DND-41 (cell line): ENCODE results near the gene BEND3.
A peak's percentile ranks its signal among the peaks of the same experiment; 100 is the strongest.

Experiments
- ATAC-seq: fragments of 200-7000 bp; cut with Tn5 transposase; 3 replicates; pipeline ENCODE4 v1.9.1; 2021; ENCODE audit warnings: low read depth; ENCODE audit not compliant: insufficient read depth
- DNase-seq: peaks from one replicate; pipeline ENCODE4 v3.0.0-alpha.2; 2020
- H2AFZ ChIP-seq: 2 replicates; pipeline ENCODE4 v1.6.0; 2012; ENCODE audit warnings: low read depth, low read length
- H3K27ac ChIP-seq: 2 replicates; pipeline ENCODE4 v1.5.1; 2012; ENCODE audit warnings: low read length, inconsistent platforms
- H3K27me3 ChIP-seq: fragments of 200-600 bp; sonication (generic); 2 replicates; pipeline ENCODE4 v1.6.0; 2012; ENCODE audit warnings: low read length, mild to moderate bottlenecking, inconsistent platforms; ENCODE audit not compliant: insufficient read depth, poor library complexity
- H3K36me3 ChIP-seq: 2 replicates; pipeline ENCODE4 v1.5.1; 2012; ENCODE audit warnings: low read length, inconsistent platforms; ENCODE audit not compliant: insufficient read depth
- H3K4me1 ChIP-seq: 2 replicates; pipeline ENCODE4 v1.5.1; 2012; ENCODE audit warnings: mild to moderate bottlenecking, low read length; ENCODE audit not compliant: insufficient read depth
- H3K4me2 ChIP-seq: 2 replicates; pipeline ENCODE4 v1.6.0; 2012; ENCODE audit warnings: mild to moderate bottlenecking, moderate library complexity, low read length, inconsistent platforms; ENCODE audit not compliant: insufficient read depth
- H3K4me3 ChIP-seq, 2 experiments: fragments of 200-600 bp in 1 of 2; shearing (Covaris generic) in 1 of 2; 2 replicates each; pipeline ENCODE4 v1.5.1; 2012 to 2016; ENCODE audit warnings: inconsistent platforms in 2 of 2, low read length in 2 of 2, mild to moderate bottlenecking in 2 of 2, low read depth in 1 of 2, moderate library complexity in 1 of 2
- H3K79me2 ChIP-seq: 2 replicates; pipeline ENCODE4 v1.6.0; 2012; ENCODE audit warnings: low read length, inconsistent platforms; ENCODE audit not compliant: insufficient read depth
- H3K9ac ChIP-seq: 2 replicates; pipeline ENCODE4 v1.6.0; 2012; ENCODE audit warnings: low read depth, mild to moderate bottlenecking, inconsistent platforms, low read length, moderate library complexity
- H3K9me3 ChIP-seq: 2 replicates; pipeline ENCODE4 v1.5.1; 2012; ENCODE audit warnings: low read length, moderate library complexity, mild to moderate bottlenecking, inconsistent platforms; ENCODE audit not compliant: insufficient read depth, severe bottlenecking
- H4K20me1 ChIP-seq: 2 replicates; pipeline ENCODE4 v1.6.0; 2012; ENCODE audit warnings: low read length; ENCODE audit not compliant: insufficient read depth
- EZH2 ChIP-seq: IDR thresholded peaks from 3 replicates; pipeline ENCODE4 v1.6.1; 2012; ENCODE audit warnings: borderline replicate concordance, low read depth, mild to moderate bottlenecking, moderate library complexity, low read length, inconsistent platforms; ENCODE audit not compliant: severe bottlenecking
- TF ChIP-seq, protein P1 (sequence below): IDR thresholded peaks from 2 replicates; pipeline ENCODE4 v1.5.1; 2012; ENCODE audit warnings: borderline replicate concordance, low read length, moderate library complexity, mild to moderate bottlenecking; ENCODE audit not compliant: poor library complexity, severe bottlenecking; ENCODE audit errors: extremely low read depth

Gene BEND3

DNA sequence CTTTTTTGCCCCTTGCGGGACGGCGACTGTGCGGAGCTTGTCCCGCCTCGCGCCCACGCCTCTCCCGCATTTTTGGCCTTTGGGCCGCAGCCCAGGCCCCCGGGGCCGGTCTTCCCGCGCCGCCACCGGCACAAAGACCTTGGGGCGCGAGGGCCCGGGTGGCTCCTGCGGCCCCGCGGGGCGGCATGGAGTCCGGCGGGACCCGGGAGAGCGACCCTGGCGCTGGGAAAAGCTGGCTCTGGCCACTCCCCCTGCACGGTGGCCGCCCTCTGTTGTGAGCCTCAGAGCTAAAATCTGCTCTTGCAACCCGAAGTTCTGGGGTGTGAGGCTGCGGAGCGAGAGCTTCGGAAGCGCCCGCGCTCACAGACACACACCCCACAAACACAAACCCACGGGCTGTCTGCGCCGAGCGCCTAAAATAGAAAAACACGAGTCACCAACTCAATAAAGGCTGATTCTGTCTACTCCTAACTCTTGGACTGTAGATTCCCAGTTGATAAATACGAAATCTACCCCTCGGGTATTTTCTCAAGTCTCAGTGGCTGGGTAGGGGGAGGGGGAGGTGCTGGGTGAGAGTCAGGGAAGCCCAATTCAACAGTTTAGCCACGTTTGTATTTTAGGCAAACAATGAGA, 496 bp upstream of the BEND3 start:
- peak; percentile 53 for ATAC-seq
- peak overlapping the region; percentile 35; the same call in 1 of the 2 replicates for H3K27ac ChIP-seq
- H3K9me3 ChIP-seq, result no peaks in the 10 kb centered on the region
- peak overlapping the region; percentile 96 for H3K4me2 ChIP-seq
- no peaks in the 10 kb centered on the region for H3K36me3 ChIP-seq
- peaks cover 30% of the 10 kb centered on the region for H3K79me2 ChIP-seq
- DNase-seq, result peak; percentile 56
- peak overlapping the region; percentile 37 to 60; a peak in 3 of 4 replicates for H3K4me3 ChIP-seq
- H2AFZ ChIP-seq, result peak overlapping the region; percentile 92
- H4K20me1 ChIP-seq, result no peaks in the 10 kb centered on the region
- peak overlapping the region; percentile 60 for H3K9ac ChIP-seq
- peak; percentile 89 for TF ChIP-seq EZH2
- TF ChIP-seq, protein P1, sequence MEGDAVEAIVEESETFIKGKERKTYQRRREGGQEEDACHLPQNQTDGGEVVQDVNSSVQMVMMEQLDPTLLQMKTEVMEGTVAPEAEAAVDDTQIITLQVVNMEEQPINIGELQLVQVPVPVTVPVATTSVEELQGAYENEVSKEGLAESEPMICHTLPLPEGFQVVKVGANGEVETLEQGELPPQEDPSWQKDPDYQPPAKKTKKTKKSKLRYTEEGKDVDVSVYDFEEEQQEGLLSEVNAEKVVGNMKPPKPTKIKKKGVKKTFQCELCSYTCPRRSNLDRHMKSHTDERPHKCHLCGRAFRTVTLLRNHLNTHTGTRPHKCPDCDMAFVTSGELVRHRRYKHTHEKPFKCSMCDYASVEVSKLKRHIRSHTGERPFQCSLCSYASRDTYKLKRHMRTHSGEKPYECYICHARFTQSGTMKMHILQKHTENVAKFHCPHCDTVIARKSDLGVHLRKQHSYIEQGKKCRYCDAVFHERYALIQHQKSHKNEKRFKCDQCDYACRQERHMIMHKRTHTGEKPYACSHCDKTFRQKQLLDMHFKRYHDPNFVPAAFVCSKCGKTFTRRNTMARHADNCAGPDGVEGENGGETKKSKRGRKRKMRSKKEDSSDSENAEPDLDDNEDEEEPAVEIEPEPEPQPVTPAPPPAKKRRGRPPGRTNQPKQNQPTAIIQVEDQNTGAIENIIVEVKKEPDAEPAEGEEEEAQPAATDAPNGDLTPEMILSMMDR, result no peak
- peaks cover 34% of the 10 kb centered on the region for H3K4me1 ChIP-seq
- peaks cover 20% of the 10 kb centered on the region for H3K27me3 ChIP-seq

DNA sequence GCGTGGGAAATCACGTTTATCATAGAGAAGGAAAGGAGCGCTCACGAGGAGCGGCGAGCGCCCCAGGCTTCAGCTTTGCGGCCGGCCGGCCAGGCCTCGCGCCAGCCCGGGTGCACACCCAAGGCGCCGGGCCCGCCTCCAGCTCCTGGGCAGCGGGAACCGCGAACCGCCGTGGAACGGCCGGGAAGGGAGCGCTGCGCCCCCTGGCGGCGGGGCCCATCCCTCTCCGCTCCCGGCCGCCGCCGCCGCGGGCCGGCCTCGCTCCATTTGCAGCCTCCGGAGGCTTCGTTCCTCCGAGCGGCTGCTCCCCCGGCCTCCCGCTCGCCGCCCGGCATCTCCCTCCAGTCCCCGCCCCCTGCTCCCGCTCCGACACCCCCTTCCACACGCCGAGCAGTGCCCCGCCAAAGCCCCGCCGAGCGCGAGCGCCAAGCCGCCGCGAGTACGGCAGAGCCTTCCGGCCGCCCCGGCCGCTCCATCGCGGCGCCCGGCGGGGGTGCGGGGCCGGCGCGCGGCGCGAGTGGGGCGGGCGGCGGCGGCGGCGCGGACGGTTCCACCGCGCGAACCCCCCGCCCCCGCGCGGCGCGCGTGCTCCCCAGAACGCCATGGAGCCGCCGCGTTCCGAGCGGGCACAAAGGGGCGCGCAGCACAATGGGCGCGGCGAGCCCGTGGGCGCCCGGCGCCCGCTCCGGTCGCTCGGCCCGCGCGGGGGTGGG, 946 bp downstream of the BEND3 start:
- peaks cover 39% of the 10 kb centered on the region for H3K79me2 ChIP-seq
- H3K9ac ChIP-seq, result peak overlapping the region; percentile 60
- peak; percentile 77 for DNase-seq
- peak; percentile 69 for ATAC-seq
- H3K4me3 ChIP-seq, result peak overlapping the region; percentile 32 to 60; a peak in 3 of 4 replicates
- H3K4me1 ChIP-seq, result peaks cover 43% of the 10 kb centered on the region
- peaks cover 20% of the 10 kb centered on the region for H3K27me3 ChIP-seq
- TF ChIP-seq EZH2, result no peak
- TF ChIP-seq, protein P1, result peak; percentile 75
- no peaks in the 10 kb centered on the region for H3K36me3 ChIP-seq
- H2AFZ ChIP-seq, result peak overlapping the region; percentile 69
- H3K9me3 ChIP-seq, result no peaks in the 10 kb centered on the region
- H3K4me2 ChIP-seq, result peak overlapping the region; percentile 96
- peak overlapping the region; percentile 62 for H3K27ac ChIP-seq
- H4K20me1 ChIP-seq, result no peaks in the 10 kb centered on the region; the same call in 1 of the 2 replicates

DNA sequence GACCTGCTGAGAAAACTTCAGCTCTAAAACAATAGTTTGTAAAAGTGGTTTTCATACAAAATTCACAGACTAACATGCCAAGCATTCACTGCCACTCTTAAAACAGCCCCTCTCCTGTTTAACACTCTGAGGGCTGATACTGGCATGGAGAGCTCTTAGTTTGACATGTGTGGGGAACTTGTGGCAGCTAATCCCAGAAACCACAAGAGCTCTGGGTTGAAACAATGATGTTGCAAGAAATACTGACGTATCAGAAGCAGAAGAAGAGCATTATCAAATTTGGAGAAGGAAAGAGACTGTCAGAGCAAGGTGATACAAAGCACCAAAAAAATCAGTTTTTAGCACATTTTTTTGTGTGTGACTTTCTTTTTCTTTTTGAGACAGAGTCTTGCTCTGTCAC, 5.1 kb downstream of the BEND3 start:
- peak; percentile 61 for ATAC-seq

More for the DNA sequence above, 5.1 kb downstream of the BEND3 start:
- TF ChIP-seq, protein P1, result no peak
- TF ChIP-seq EZH2, result no peak
- no peak overlapping the region for H3K4me2 ChIP-seq
- H2AFZ ChIP-seq, result no peak overlapping the region
- no peaks in the 10 kb centered on the region for H3K9me3 ChIP-seq
- H3K27ac ChIP-seq, result no peak overlapping the region; the same call in 1 of the 2 replicates
- H3K4me1 ChIP-seq, result peaks cover 27% of the 10 kb centered on the region
- no peak overlapping the region for H3K4me3 ChIP-seq
- H4K20me1 ChIP-seq, result peaks cover 4% of the 10 kb centered on the region; the same call in 1 of the 2 replicates
- DNase-seq, result peak; percentile 50
- H3K27me3 ChIP-seq, result no peaks in the 10 kb centered on the region
- peaks cover 68% of the 10 kb centered on the region for H3K79me2 ChIP-seq
- H3K9ac ChIP-seq, result no peak overlapping the region
- H3K36me3 ChIP-seq, result no peaks in the 10 kb centered on the region
